ENCODE results near the gene MLN.

The MLN gene

DNA sequence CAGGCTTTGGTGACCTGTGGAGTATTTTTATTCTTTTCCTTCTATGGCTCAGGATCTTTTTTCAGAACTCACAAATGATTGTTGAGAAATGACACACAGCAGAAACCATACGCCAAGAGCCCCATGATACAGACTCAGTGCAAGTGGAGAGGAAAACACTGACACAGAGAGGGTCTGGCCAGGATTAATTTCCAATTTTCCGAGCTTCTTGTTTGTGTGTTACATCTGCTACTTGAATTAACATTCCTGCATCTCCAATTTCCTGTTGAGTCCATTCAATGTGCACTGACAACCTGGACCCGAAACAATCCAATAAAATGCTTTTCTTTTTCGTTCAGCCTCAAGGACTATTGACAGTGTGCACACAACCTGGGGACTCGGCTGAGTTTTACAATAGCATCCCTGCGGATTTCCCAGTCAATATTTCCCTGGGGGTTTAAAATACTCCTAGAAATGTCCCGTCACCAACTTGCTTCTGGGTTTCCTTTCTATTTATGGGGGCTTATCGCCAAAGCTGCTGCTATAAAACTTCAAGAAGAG lies 4.9 kb upstream of the MLN start:
- DNase-seq (ENCODE audit: insufficient read length) (no peak), FAIRE-seq (no peak)
- TF ChIP-seq POLR2A (IDR thresholded peaks at IDR 0.05; ENCODE audit: low read depth, low read length) (no peak), TAF1 (IDR thresholded peaks at IDR 0.05; ENCODE audit: borderline replicate concordance, low read depth, low read length) (no peak), POLR2AphosphoS5 (IDR thresholded peaks at IDR 0.05; ENCODE audit: low read depth, low read length) (no peak)

DNA sequence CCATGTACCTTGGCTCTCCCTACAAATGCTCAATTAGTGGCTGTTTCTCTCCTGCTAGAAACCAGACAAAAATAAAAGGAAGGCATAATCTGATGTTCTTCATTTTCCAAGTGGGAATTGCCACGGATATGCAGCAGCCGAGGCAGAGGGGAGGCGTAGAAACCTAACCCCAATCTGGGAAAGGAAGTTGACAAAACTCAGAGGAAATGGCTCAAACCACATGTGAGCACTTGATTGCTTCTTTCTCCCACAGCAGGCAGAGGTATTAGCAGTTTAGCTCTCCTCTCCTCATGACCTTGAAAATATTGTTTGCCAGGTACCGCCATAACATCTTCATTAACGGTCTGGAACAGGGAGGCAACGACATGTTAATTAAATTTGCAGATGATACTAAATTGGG lies 3.8 kb upstream of the MLN start:
- TF ChIP-seq POLR2AphosphoS5 (IDR thresholded peaks at IDR 0.05; ENCODE audit: low read depth, low read length) (no peak), POLR2A (IDR thresholded peaks at IDR 0.05; ENCODE audit: low read depth, low read length) (no peak), TAF1 (IDR thresholded peaks at IDR 0.05; ENCODE audit: borderline replicate concordance, low read depth, low read length) (no peak)
- no peak for DNase-seq (ENCODE audit: insufficient read length)

DNA sequence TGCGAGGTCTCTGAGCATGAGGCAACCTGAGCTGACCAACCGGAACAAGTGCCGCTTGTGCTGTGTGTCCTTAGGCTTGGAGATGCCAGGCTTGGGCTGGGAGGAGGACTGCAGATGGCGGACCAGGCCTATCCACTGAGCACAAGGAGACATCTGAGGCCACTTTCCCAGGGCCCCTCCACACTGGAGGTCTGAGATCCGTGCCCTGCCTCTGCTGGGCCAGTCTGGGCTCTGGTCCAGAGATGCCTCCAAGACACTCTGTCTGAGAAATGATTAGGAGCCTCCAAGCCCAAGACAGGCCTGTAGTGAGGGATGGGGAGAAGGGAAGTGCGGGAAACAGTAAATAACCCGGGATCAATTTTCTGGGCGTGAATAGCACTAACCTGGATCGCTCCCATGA lies 3.0 kb upstream of the MLN start:
- FAIRE-seq: no peak
- no peak for DNase-seq (ENCODE audit: insufficient read length)
- TF ChIP-seq POLR2AphosphoS5 (IDR thresholded peaks at IDR 0.05; ENCODE audit: low read depth, low read length) (no peak), POLR2A (IDR thresholded peaks at IDR 0.05; ENCODE audit: low read depth, low read length) (no peak)

More for the DNA sequence above, 3.8 kb upstream of the MLN start:
- FAIRE-seq: no peak

DNA sequence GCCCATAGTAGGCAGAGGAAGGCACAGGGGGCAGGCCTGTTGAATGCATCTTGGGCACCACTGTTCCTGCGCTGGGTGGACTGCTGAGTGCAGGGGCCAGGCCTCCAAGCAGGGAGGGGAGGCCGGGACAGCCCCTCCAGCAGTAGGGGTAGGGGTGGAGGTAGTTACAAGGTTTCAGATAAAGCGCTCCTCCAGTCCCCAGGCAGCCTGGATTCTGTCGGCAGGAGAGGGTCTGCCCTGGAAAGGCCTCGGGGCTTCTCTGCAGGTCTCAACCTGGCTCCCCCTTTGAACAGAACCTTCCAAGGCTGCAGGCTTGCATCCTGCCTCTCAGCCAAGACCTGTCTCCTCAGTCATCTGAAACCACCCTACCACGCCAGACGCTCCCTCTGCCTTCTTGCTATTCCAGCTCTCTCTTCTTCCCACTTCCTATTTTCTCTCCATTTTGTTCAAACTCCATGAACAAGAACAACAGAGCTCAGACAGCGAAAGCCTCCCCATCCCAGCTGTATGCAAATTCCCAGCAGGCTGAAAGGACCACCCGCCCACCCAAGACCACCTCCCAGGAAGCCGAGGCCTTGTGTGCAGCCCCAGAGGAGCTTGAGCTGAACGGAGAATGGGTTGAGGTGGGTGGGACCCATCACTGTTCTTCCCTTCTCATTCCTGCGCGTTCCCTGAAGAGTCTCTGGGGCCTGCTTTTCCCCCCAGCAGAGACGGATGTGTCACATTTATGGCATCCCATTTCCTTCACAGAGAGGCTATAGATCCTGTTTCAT lies 1.4 kb downstream of the MLN start:
- DNase-seq (ENCODE audit: insufficient read length): no peak
- no peak for FAIRE-seq

DNA sequence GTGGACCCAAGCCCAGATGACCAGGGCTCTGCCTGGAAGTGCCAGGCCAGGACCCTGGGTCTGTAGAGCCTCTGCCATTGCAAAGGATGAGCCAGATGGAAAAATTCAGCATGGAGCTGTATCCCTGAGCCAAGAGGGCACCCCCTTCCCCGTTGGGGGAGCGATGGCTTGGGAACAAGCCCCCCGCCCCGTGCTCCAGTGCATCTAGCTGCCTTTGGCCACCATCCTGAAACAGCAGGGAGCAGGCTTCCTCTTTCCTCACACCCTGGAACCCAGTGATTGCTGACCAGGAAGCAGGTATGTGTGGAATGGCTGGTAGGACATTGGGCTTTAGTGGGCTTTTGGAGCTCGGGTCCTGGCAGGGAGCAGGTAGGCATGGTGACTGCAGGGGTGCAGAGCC lies 2.2 kb downstream of the MLN start:
- TF ChIP-seq TAF1 (IDR thresholded peaks at IDR 0.05; ENCODE audit: borderline replicate concordance, low read depth, low read length): no peak
- no peak for TF ChIP-seq POLR2AphosphoS5 (IDR thresholded peaks at IDR 0.05; ENCODE audit: low read depth, low read length)
- TF ChIP-seq POLR2A (IDR thresholded peaks at IDR 0.05; ENCODE audit: low read depth, low read length): no peak
- DNase-seq (ENCODE audit: insufficient read length): no peak
- no peak for FAIRE-seq

More for the DNA sequence above, 1.4 kb downstream of the MLN start:
- TF ChIP-seq POLR2AphosphoS5 (IDR thresholded peaks at IDR 0.05; ENCODE audit: low read depth, low read length) (no peak), TAF1 (IDR thresholded peaks at IDR 0.05; ENCODE audit: borderline replicate concordance, low read depth, low read length) (no peak)

DNA sequence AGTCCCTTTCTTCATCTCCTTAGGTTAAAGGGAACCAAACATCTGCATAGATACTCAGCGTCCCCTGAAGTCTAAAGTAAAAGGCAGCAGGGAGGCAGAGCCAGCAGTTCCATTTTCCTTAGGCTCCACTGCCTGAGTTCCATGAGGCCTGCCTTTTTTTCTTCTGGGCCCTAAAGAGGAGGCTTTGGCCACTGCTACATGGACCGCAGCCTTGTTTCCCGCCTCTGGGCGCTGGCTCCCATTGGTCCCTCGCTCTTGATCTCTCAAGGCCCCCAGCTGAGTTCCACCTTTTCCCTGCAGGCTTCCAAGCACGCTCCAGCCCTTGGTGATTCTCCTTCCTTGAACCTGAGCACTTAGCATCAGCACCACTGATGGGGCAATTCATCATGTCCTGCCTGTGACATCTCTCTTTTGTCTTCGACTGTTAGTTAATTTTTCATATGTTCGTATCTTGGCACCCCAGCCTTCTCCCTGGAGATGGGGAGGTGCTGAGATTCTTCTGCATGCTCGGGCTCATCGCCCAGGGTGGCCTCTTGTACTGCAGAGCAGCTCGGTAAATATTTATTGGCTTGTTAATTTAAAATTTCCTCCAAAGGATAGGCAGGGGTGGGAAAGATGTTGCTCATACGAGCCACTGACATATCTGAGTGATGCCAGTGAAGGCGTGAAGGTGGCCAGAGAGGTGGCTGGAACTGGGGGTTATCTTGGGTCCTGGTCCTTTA lies 3.4 kb downstream of the MLN start:
- FAIRE-seq: no peak
- no peak for DNase-seq (ENCODE audit: insufficient read length)
- TF ChIP-seq POLR2A (IDR thresholded peaks at IDR 0.05; ENCODE audit: low read depth, low read length) (no peak), TAF1 (IDR thresholded peaks at IDR 0.05; ENCODE audit: borderline replicate concordance, low read depth, low read length) (no peak), POLR2AphosphoS5 (IDR thresholded peaks at IDR 0.05; ENCODE audit: low read depth, low read length) (no peak)

DNA sequence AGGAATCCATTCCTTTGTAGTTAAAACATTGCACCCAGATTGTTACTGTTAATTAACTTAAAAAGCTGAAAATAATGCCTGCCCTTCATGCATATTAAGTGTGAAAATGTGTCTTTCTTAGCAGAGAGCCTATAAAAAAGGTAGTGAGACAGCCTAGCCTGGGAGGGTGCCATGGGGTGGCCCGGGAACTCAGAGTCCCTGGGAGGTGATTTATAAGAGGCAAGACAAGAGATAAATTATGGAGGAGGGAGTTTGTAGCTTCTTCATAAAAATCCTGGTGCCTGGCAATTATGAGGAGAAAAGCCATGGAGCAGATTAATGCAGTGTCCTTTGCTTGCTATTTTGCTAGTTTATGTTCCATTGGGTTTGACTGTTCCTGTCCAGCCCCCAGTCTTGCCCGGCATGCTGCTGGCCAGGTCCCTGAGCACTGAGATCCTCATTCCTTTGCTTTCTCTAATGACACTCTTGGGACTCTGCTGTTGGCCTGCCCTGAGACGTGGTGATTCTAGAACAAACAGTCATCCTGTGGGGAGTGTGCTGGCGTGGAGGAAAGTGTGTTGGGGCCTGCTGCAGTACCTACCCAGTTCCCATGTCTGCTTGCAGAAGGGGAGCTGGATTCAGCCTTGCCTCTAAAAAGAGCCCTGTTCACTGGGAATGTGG lies 4.2 kb downstream of the MLN start:
- no peak for FAIRE-seq
- no peak for DNase-seq (ENCODE audit: insufficient read length)
- no peak for TF ChIP-seq POLR2A (IDR thresholded peaks at IDR 0.05; ENCODE audit: low read depth, low read length)

DNA sequence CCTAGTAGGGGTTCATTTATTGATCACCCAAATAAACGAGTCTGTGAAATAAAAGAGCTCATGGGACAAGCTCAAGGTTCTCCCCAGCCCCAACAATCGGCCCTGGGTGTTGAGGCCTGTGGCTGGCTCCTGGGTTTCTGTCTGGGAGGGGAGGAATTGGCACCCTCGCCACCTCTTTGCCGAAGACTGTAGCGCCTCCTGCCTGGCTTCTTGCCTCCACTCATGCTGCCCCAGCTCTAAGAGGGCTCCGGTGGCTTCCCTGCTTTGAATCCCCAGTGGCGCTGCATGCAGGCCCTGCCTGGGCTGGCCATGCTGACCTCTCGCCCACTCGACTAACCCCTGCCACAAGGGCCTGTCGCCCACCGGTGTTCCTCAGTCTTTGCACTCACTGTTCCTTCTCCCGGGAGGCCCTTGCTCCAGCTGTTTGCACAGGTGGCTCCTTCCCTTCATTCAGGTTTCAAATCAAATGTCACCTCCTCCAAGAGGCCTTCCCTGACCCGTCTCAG lies 5.4 kb downstream of the MLN start:
- no peak for TF ChIP-seq POLR2A (IDR thresholded peaks at IDR 0.05; ENCODE audit: low read depth, low read length)
- no peak for TF ChIP-seq TAF1 (IDR thresholded peaks at IDR 0.05; ENCODE audit: borderline replicate concordance, low read depth, low read length)
- DNase-seq (ENCODE audit: insufficient read length) (no peak), FAIRE-seq (no peak)

DNA sequence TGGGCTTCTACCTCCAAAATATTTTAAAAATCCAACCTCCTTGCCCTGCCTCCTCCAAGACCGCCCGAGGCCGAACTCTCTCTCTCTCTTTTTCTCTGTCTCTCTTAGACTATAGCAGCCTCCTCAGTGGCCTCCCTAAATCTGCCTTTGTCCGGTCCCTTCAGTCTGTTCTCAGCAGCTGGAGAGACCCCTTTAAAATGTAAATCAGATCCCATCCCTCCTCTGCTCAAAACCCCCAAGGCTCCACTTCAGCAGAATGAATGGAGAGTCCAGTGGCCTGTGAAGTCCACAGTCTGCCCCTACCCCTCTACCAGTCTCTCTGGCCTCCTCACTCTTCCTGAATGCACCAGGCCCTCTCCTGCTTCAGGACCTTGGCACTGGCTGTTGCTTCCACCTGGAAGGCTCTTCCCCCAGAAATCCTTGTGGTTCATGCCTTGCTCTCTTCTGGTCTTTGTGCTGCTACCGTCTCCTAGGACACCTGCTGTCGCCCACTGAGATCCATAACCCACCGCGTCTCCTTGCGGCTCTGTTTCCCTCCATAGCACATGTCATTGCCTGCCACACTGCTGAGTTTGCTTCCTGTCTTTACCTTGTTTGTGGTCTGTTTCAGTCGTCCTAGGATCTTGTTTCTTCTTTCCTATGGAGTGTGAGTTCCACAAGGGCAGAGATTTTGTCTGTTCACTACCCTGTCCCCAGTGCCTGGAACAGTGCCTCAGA lies 6.0 kb downstream of the MLN start:
- DNase-seq (ENCODE audit: insufficient read length) (no peak), FAIRE-seq (peak; percentile 42)
- TF ChIP-seq POLR2AphosphoS5 (IDR thresholded peaks at IDR 0.05; ENCODE audit: low read depth, low read length): no peak
- no peak for TF ChIP-seq POLR2A (IDR thresholded peaks at IDR 0.05; ENCODE audit: low read depth, low read length)
- no peak for TF ChIP-seq TAF1 (IDR thresholded peaks at IDR 0.05; ENCODE audit: borderline replicate concordance, low read depth, low read length)

DNA sequence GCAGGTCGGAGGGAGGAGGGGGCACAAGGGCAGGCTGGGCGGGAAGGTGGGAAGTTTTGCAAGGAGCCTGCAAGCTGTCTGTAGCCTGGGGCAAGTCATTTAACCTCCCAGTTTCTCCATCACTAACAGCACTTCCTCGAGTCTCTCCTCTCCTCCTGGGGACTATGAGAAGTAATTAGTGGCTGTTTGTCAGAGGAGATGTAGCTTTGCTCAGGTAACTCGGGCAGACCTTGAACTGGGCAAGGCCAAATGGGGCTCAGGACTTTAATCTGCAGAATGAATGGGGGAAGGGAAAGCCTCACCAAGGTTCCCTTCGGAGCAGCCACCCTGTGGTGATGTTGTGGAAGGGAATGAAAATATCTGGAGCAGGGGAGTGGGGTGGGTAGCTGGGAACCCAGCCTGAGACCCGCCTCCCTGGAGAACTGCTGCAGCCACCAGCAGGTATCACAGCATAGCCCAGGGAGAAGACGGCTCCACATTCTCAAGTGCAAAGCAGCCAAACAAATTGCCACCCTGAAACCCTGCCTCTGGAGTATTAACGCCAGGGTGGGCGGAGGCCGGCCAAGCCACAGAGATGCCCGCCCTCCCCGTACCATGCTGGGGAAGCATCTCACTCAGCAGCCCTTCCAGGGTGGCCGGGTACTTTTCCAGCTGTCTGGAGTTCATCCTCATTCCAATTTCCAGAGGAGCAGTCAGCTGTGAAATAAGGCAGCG lies 8.7 kb downstream of the MLN start:
- DNase-seq (ENCODE audit: insufficient read length) (no peak), FAIRE-seq (no peak)
- TF ChIP-seq POLR2A (IDR thresholded peaks at IDR 0.05; ENCODE audit: low read depth, low read length) (no peak), TAF1 (IDR thresholded peaks at IDR 0.05; ENCODE audit: borderline replicate concordance, low read depth, low read length) (no peak), POLR2AphosphoS5 (IDR thresholded peaks at IDR 0.05; ENCODE audit: low read depth, low read length) (no peak)

DNA sequence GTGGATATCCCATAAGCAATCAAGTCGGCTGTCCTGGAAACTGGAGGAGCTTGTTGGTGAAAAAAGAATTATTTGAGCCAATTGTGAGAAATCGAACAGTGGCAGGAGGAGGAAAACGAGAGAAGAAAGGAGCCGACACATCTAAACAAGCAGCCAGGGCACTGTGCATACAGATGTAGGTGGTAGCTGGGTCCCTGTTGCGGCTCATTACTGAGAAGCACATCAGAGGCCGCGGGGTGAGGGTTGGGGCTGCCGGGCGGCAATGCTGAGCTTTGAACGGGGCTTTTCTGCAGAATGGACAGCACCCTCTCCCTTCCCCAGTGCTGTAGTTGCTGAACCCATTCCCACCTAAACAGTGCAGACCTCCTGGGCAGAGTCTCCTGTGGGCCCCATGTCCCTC lies 10.8 kb downstream of the MLN start:
- TF ChIP-seq POLR2AphosphoS5 (IDR thresholded peaks at IDR 0.05; ENCODE audit: low read depth, low read length) (no peak), TAF1 (IDR thresholded peaks at IDR 0.05; ENCODE audit: borderline replicate concordance, low read depth, low read length) (no peak), POLR2A (IDR thresholded peaks at IDR 0.05; ENCODE audit: low read depth, low read length) (no peak)
- no peak for FAIRE-seq
- no peak for DNase-seq (ENCODE audit: insufficient read length)
